Measurements from ENCODE around the gene LCOR.

DNA sequence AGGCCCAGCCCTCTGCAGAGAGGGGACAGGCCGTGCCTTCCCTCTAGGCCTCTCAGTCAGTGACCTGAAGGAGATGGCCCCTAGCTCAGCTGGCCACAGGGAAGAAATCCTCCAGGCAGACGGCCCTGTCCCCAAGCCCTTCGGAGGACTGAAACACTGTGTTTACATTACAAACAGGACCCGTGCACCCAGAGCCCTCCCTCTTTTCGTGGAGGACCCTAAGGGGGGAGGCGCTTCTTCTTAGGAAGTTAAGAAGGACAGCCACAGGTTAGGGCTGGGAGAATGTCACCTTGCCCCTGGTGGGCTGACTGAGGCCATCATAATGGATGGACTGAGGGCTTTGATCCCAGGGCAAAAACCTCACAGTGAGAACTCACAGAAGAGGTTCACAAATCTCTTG, 198.8 kb downstream of the LCOR start:
- TF ChIP-seq, protein P1, sequence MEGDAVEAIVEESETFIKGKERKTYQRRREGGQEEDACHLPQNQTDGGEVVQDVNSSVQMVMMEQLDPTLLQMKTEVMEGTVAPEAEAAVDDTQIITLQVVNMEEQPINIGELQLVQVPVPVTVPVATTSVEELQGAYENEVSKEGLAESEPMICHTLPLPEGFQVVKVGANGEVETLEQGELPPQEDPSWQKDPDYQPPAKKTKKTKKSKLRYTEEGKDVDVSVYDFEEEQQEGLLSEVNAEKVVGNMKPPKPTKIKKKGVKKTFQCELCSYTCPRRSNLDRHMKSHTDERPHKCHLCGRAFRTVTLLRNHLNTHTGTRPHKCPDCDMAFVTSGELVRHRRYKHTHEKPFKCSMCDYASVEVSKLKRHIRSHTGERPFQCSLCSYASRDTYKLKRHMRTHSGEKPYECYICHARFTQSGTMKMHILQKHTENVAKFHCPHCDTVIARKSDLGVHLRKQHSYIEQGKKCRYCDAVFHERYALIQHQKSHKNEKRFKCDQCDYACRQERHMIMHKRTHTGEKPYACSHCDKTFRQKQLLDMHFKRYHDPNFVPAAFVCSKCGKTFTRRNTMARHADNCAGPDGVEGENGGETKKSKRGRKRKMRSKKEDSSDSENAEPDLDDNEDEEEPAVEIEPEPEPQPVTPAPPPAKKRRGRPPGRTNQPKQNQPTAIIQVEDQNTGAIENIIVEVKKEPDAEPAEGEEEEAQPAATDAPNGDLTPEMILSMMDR (IDR thresholded peaks at IDR 0.05; ENCODE audit: poor library complexity): no peak
- TF ChIP-seq EZH2 (IDR thresholded peaks at IDR 0.05; ENCODE audit: borderline replicate concordance) (no peak), EZH2phosphoT487 (IDR thresholded peaks at IDR 0.05; ENCODE audit: low read depth, severe bottlenecking, unreplicated experiment) (no peak)
